Skeletal muscle satellite cell (primary cell): ENCODE measurements around the gene SERPINA1.

Experiments
- H3K27me3 ChIP-seq: 2 replicates; pipeline ENCODE4 v1.7.0; 2013; ENCODE audit warnings: low read length; ENCODE audit not compliant: control insufficient read depth, insufficient read depth
- H3K36me3 ChIP-seq: 2 replicates; pipeline ENCODE4 v1.7.0; 2013; ENCODE audit warnings: mild to moderate bottlenecking, control low read depth, low read length; ENCODE audit not compliant: insufficient read depth
- H3K4me1 ChIP-seq: 2 replicates; pipeline ENCODE4 v1.7.0; 2013; ENCODE audit warnings: low read length; ENCODE audit not compliant: control insufficient read depth, insufficient read depth
- H3K4me2 ChIP-seq: 2 replicates; pipeline ENCODE4 v1.7.0; 2013; ENCODE audit warnings: mild to moderate bottlenecking, low read length
- H3K4me3 ChIP-seq: 2 replicates; pipeline ENCODE4 v1.7.0; 2013; ENCODE audit warnings: low read length
- H3K9ac ChIP-seq: 2 replicates; pipeline ENCODE4 v1.7.0; 2013; ENCODE audit warnings: mild to moderate bottlenecking, low read depth, low read length, moderate library complexity
- H3K9me3 ChIP-seq: replicated peaks from 2 replicates; pipeline ENCODE4 v1.7.0; 2013; ENCODE audit warnings: mild to moderate bottlenecking, control low read depth, low read length

Gene SERPINA1

DNA sequence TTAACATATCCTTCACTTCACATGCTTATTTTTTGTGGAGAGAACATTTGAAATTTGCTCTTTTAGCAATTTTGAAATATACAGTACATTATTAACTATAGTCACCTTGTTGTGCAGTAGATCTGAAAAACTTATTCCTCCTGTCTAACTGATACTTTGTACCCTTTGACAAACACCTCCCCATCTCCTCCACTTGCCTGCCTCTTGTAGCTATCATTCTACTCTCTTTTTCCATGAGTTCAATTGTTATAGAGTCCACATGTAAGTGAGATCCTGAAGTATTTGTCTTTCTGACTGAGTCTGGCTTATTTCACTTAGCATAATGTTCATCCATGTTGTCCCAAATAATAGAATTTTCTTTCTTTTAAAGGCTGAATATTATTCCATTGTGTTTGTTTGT lies 55.8 kb downstream of the SERPINA1 start:
- Histone ChIP-seq H3K4me2 (no peak overlapping the region), H3K9ac (no peak overlapping the region), H3K36me3 (no peaks in the 10 kb centered on the region), H3K27me3 (no peaks in the 10 kb centered on the region), H3K9me3 (no peaks in the 10 kb centered on the region), H3K4me1 (no peaks in the 10 kb centered on the region), H3K4me3 (no peak overlapping the region)

DNA sequence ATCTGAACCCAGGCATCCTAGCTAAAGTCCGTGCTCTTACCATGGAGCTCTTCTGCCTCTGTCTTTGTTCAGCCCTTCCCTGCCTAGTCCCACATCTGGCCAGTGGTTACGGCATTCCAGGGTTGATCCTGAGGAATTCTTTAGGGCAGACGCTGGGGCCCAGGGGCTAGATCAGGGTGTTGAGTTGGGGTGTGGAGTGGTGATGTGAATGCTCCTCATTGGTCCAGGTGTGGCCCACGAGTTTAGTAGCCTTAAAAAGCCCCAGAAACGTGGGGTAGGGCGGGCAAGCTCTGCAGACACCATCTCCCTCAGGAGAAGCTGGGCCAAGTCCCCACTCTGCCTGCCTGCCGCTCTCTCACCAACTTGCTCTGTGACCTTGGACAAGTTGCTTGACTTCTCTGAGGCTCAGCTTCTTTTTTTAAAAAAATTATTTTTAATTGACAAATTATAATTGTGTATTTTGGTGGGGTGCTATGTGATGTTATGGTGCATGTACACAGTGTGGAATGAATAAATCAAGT lies 56.3 kb downstream of the SERPINA1 start:
- no peak overlapping the region for H3K4me2 ChIP-seq
- no peaks in the 10 kb centered on the region for H3K9me3 ChIP-seq
- H3K27me3 ChIP-seq = no peaks in the 10 kb centered on the region
- H3K4me1 ChIP-seq = no peaks in the 10 kb centered on the region
- no peak overlapping the region for H3K9ac ChIP-seq
- H3K36me3 ChIP-seq = no peaks in the 10 kb centered on the region
- no peak overlapping the region for H3K4me3 ChIP-seq

DNA sequence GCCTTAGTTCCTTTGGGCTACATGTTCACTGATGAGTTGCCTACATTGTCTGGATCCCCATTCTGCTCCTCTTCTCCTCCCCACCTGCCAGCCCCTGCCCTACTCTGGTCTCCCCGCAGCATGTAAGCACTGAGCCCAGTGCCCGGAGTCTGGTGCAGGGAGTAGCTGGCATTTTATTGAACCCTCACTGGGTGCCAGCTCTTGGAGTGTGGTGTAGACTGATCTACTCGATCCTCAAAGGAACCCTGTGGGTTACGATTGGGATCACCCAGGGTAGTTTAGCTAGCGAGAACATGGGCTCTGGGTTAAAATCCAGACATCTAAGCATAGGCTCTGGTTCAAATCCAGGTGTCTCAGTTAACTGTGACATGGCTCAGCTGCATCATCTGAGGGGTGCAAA lies 56.9 kb downstream of the SERPINA1 start:
- no peak overlapping the region for H3K4me3 ChIP-seq
- no peak overlapping the region for H3K4me2 ChIP-seq
- no peaks in the 10 kb centered on the region for H3K4me1 ChIP-seq
- no peaks in the 10 kb centered on the region for H3K27me3 ChIP-seq
- H3K9me3 ChIP-seq = no peaks in the 10 kb centered on the region
- no peak overlapping the region for H3K9ac ChIP-seq
- no peaks in the 10 kb centered on the region for H3K36me3 ChIP-seq

DNA sequence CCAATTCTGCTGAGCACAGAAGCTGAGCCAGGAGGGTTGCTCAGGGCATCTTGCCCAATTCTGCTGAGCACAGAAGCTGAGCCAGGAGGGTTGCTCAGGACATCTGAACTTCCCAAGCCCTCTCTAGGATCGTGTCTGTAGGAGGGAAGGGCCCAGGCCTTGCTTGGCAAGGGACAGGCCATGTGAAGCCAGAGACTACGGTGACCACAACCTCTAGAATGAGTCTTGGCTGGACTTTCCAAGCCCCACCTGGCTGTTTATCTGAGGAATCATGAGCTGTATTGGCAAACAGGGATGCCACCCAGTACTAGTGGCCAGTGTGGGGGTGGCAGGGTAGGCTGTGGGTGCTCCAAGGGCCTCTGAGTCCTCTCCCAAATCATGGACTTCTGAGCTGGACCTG lies 57.5 kb downstream of the SERPINA1 start:
- Histone ChIP-seq H3K9me3 (no peaks in the 10 kb centered on the region), H3K27me3 (no peaks in the 10 kb centered on the region), H3K9ac (no peak overlapping the region), H3K4me2 (no peak overlapping the region), H3K4me3 (no peak overlapping the region), H3K36me3 (no peaks in the 10 kb centered on the region), H3K4me1 (no peaks in the 10 kb centered on the region)

- Histone ChIP-seq H3K27me3 (no peaks in the 10 kb centered on the region), H3K36me3 (no peaks in the 10 kb centered on the region)
These were observed 58.0 kb downstream of the SERPINA1 start for GRCh38 chr14:94330432-94330831.

GRCh38 chr14:94329857-94330256 lies 58.5 kb downstream of the SERPINA1 start:
- Histone ChIP-seq H3K4me1 (no peaks in the 10 kb centered on the region), H3K36me3 (no peaks in the 10 kb centered on the region), H3K4me3 (no peak overlapping the region), H3K4me2 (no peak overlapping the region), H3K9ac (no peak overlapping the region), H3K9me3 (no peaks in the 10 kb centered on the region), H3K27me3 (no peaks in the 10 kb centered on the region)

More at GRCh38 chr14:94330432-94330831, 58.0 kb downstream of the SERPINA1 start:
- Histone ChIP-seq H3K9ac (no peak overlapping the region), H3K4me3 (no peak overlapping the region), H3K4me2 (no peak overlapping the region), H3K9me3 (no peaks in the 10 kb centered on the region), H3K4me1 (no peaks in the 10 kb centered on the region)

DNA sequence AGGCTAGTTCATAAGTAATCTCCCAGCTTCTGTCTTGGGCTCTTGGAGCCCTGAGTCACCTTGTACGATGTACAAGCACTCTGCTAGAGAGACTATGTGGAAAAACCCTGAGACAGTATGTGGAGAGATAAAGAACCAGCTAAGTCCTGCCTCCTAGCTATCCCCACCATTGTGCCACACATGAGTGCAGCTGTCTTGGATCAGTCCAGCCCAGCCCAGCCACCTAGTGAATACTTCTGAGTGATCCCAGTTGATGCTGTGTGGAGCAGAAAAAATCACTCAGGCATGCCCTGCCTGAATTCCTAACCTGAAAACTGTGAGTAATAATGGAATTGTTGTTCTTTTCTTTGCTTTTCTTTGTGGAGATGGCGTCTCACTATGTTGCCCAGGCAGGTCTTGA lies 60.2 kb downstream of the SERPINA1 start:
- no peak overlapping the region for H3K4me3 ChIP-seq
- H3K9ac ChIP-seq = no peak overlapping the region
- no peaks in the 10 kb centered on the region for H3K36me3 ChIP-seq
- H3K4me1 ChIP-seq = peaks cover 5% of the 10 kb centered on the region
- H3K9me3 ChIP-seq = no peaks in the 10 kb centered on the region
- no peak overlapping the region for H3K4me2 ChIP-seq
- no peaks in the 10 kb centered on the region for H3K27me3 ChIP-seq
